ENCODE results near the gene BCO2.

DNA sequence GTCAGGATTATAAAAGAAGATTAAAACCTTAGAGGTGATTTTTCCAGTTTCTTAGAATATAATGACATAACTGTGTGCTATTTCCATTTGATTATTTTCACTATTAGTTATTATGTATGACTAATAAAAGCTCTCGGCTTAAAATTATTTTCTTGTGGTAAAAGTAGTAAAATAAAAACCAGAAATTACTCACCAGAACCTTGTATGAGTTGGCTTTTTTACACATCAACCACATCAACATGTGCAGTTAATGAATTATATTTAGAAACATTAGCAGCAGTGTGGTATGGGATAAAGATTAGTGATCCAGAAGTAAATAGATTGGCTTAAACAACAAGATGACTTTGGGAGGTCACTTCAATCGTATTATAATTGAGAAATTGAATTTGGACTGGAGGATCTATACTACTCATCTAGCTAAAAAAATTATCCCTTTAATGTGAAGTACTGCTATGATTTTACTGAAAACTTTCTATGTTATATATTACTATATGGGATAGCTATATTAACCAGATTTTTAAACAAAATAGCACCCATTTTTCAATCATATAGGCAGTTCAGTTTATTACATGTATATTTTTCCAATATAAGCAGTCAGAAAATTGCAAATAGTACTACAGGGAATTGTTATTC, 2.8 kb upstream of the BCO2 start:
- TF ChIP-seq, protein P1, sequence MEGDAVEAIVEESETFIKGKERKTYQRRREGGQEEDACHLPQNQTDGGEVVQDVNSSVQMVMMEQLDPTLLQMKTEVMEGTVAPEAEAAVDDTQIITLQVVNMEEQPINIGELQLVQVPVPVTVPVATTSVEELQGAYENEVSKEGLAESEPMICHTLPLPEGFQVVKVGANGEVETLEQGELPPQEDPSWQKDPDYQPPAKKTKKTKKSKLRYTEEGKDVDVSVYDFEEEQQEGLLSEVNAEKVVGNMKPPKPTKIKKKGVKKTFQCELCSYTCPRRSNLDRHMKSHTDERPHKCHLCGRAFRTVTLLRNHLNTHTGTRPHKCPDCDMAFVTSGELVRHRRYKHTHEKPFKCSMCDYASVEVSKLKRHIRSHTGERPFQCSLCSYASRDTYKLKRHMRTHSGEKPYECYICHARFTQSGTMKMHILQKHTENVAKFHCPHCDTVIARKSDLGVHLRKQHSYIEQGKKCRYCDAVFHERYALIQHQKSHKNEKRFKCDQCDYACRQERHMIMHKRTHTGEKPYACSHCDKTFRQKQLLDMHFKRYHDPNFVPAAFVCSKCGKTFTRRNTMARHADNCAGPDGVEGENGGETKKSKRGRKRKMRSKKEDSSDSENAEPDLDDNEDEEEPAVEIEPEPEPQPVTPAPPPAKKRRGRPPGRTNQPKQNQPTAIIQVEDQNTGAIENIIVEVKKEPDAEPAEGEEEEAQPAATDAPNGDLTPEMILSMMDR (IDR thresholded peaks at IDR 0.05; ENCODE audit: insufficient read depth, low read length) = no peak
- no peak for TF ChIP-seq POLR2AphosphoS5 (IDR thresholded peaks at IDR 0.05; ENCODE audit: low read depth)
- TF ChIP-seq, protein P2, sequence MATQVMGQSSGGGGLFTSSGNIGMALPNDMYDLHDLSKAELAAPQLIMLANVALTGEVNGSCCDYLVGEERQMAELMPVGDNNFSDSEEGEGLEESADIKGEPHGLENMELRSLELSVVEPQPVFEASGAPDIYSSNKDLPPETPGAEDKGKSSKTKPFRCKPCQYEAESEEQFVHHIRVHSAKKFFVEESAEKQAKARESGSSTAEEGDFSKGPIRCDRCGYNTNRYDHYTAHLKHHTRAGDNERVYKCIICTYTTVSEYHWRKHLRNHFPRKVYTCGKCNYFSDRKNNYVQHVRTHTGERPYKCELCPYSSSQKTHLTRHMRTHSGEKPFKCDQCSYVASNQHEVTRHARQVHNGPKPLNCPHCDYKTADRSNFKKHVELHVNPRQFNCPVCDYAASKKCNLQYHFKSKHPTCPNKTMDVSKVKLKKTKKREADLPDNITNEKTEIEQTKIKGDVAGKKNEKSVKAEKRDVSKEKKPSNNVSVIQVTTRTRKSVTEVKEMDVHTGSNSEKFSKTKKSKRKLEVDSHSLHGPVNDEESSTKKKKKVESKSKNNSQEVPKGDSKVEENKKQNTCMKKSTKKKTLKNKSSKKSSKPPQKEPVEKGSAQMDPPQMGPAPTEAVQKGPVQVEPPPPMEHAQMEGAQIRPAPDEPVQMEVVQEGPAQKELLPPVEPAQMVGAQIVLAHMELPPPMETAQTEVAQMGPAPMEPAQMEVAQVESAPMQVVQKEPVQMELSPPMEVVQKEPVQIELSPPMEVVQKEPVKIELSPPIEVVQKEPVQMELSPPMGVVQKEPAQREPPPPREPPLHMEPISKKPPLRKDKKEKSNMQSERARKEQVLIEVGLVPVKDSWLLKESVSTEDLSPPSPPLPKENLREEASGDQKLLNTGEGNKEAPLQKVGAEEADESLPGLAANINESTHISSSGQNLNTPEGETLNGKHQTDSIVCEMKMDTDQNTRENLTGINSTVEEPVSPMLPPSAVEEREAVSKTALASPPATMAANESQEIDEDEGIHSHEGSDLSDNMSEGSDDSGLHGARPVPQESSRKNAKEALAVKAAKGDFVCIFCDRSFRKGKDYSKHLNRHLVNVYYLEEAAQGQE (IDR thresholded peaks at IDR 0.05; ENCODE audit: insufficient replicate concordance, low read depth) = no peak
